ENCODE measurements around the gene ATP8B4.

Gene ATP8B4

GRCh38 chr15:50012790-50013189 is 106.2 kb downstream of the ATP8B4 start:
- Histone ChIP-seq H3K27ac (ENCODE audit: low read depth, low read length, severe bottlenecking) (no peak overlapping the region), H3K36me3 (ENCODE audit: control insufficient read depth, insufficient read depth, low read length) (no peaks in the 10 kb centered on the region), H3K9me3 (ENCODE audit: control insufficient read depth, low read length) (no peaks in the 10 kb centered on the region)

GRCh38 chr15:50009634-50010033 is 109.4 kb downstream of the ATP8B4 start:
- Histone ChIP-seq H3K27ac (ENCODE audit: low read depth, low read length, severe bottlenecking) (no peak overlapping the region), H3K4me1 (ENCODE audit: control insufficient read depth, insufficient read depth, low read length, poor library complexity, severe bottlenecking) (no peaks in the 10 kb centered on the region), H3K9me3 (ENCODE audit: control insufficient read depth, low read length) (no peaks in the 10 kb centered on the region), H3K4me3 (ENCODE audit: extremely low read depth, insufficient read depth, low read length, poor library complexity, severe bottlenecking) (no peak overlapping the region), H3K36me3 (ENCODE audit: control insufficient read depth, insufficient read depth, low read length) (no peaks in the 10 kb centered on the region)
- 85 to 100% methylated on average over 1 to 2 of the region's 2 CpGs for WGBS, 2 experiments (ENCODE audit: insufficient coverage in 2 of 2)

More at GRCh38 chr15:50012790-50013189, 106.2 kb downstream of the ATP8B4 start:
- Histone ChIP-seq H3K4me3 (ENCODE audit: extremely low read depth, insufficient read depth, low read length, poor library complexity, severe bottlenecking) (no peak overlapping the region), H3K4me1 (ENCODE audit: control insufficient read depth, insufficient read depth, low read length, poor library complexity, severe bottlenecking) (no peaks in the 10 kb centered on the region)

GRCh38 chr15:50003786-50004334 is 115.2 kb downstream of the ATP8B4 start:
- Histone ChIP-seq H3K27ac (ENCODE audit: low read depth, low read length, severe bottlenecking) (peak overlapping the region; percentile 18), H3K4me3 (ENCODE audit: extremely low read depth, insufficient read depth, low read length, poor library complexity, severe bottlenecking) (no peak overlapping the region), H3K4me1 (ENCODE audit: control insufficient read depth, insufficient read depth, low read length, poor library complexity, severe bottlenecking) (no peaks in the 10 kb centered on the region), H3K36me3 (ENCODE audit: control insufficient read depth, insufficient read depth, low read length) (no peaks in the 10 kb centered on the region), H3K9me3 (ENCODE audit: control insufficient read depth, low read length) (no peaks in the 10 kb centered on the region)
- 10 to 14% methylated on average over 9 of the region's 13 CpGs for WGBS, 2 experiments (ENCODE audit: insufficient coverage in 2 of 2)

GRCh38 chr15:49991587-49991986 is 127.4 kb downstream of the ATP8B4 start:
- Histone ChIP-seq H3K36me3 (ENCODE audit: control insufficient read depth, insufficient read depth, low read length) (no peaks in the 10 kb centered on the region), H3K4me3 (ENCODE audit: extremely low read depth, insufficient read depth, low read length, poor library complexity, severe bottlenecking) (no peak overlapping the region), H3K27ac (ENCODE audit: low read depth, low read length, severe bottlenecking) (no peak overlapping the region), H3K9me3 (ENCODE audit: control insufficient read depth, low read length) (no peaks in the 10 kb centered on the region), H3K4me1 (ENCODE audit: control insufficient read depth, insufficient read depth, low read length, poor library complexity, severe bottlenecking) (peaks cover 17% of the 10 kb centered on the region)
- WGBS, 2 experiments (ENCODE audit: insufficient coverage in 2 of 2) = no CpG with 5 or more reads among the region's 2 CpGs

GRCh38 chr15:49990835-49991545 is 128.0 kb downstream of the ATP8B4 start:
- Histone ChIP-seq H3K4me1 (ENCODE audit: control insufficient read depth, insufficient read depth, low read length, poor library complexity, severe bottlenecking) (peaks cover 17% of the 10 kb centered on the region), H3K9me3 (ENCODE audit: control insufficient read depth, low read length) (no peaks in the 10 kb centered on the region), H3K36me3 (ENCODE audit: control insufficient read depth, insufficient read depth, low read length) (no peaks in the 10 kb centered on the region), H3K27ac (ENCODE audit: low read depth, low read length, severe bottlenecking) (no peak overlapping the region), H3K4me3 (ENCODE audit: extremely low read depth, insufficient read depth, low read length, poor library complexity, severe bottlenecking) (no peak overlapping the region)
- 90 to 100% methylated on average over 1 to 2 of the region's 6 CpGs for WGBS, 2 experiments (ENCODE audit: insufficient coverage in 2 of 2)

GRCh38 chr15:49989498-49989897 is 129.5 kb downstream of the ATP8B4 start:
- no peak overlapping the region for H3K27ac ChIP-seq (ENCODE audit: low read depth, low read length, severe bottlenecking)
- no peak overlapping the region for H3K4me3 ChIP-seq (ENCODE audit: extremely low read depth, insufficient read depth, low read length, poor library complexity, severe bottlenecking)
- H3K9me3 ChIP-seq (ENCODE audit: control insufficient read depth, low read length) = no peaks in the 10 kb centered on the region
- peaks cover 17% of the 10 kb centered on the region for H3K4me1 ChIP-seq (ENCODE audit: control insufficient read depth, insufficient read depth, low read length, poor library complexity, severe bottlenecking)
- H3K36me3 ChIP-seq (ENCODE audit: control insufficient read depth, insufficient read depth, low read length) = no peaks in the 10 kb centered on the region
- WGBS, 2 experiments (ENCODE audit: insufficient coverage in 2 of 2) = 90 to 93% methylated on average over 2 of the region's 3 CpGs

GRCh38 chr15:49988766-49989165 is 130.3 kb downstream of the ATP8B4 start:
- Histone ChIP-seq H3K4me3 (ENCODE audit: extremely low read depth, insufficient read depth, low read length, poor library complexity, severe bottlenecking) (no peak overlapping the region), H3K36me3 (ENCODE audit: control insufficient read depth, insufficient read depth, low read length) (no peaks in the 10 kb centered on the region), H3K4me1 (ENCODE audit: control insufficient read depth, insufficient read depth, low read length, poor library complexity, severe bottlenecking) (peaks cover 17% of the 10 kb centered on the region), H3K9me3 (ENCODE audit: control insufficient read depth, low read length) (no peaks in the 10 kb centered on the region), H3K27ac (ENCODE audit: low read depth, low read length, severe bottlenecking) (no peak overlapping the region)
- WGBS, 2 experiments (ENCODE audit: insufficient coverage in 2 of 2) = 100% methylated on average over 1 of the region's 2 CpGs; no CpG with 5 or more reads in 1 of the 2 experiments

- H3K4me1 ChIP-seq (ENCODE audit: control insufficient read depth, insufficient read depth, low read length, poor library complexity, severe bottlenecking) = peaks cover 17% of the 10 kb centered on the region
- H3K9me3 ChIP-seq (ENCODE audit: control insufficient read depth, low read length) = no peaks in the 10 kb centered on the region
- H3K27ac ChIP-seq (ENCODE audit: low read depth, low read length, severe bottlenecking) = peak overlapping the region; percentile 74
- H3K4me3 ChIP-seq (ENCODE audit: extremely low read depth, insufficient read depth, low read length, poor library complexity, severe bottlenecking) = no peak overlapping the region
- 91% methylated on average over 1 of the region's 3 CpGs; no CpG with 5 or more reads in 1 of the 2 experiments for WGBS, 2 experiments (ENCODE audit: insufficient coverage in 2 of 2)
- H3K36me3 ChIP-seq (ENCODE audit: control insufficient read depth, insufficient read depth, low read length) = no peaks in the 10 kb centered on the region
Observed at GRCh38 chr15:49987896-49988295, 131.1 kb downstream of the ATP8B4 start.

- Histone ChIP-seq H3K4me3 (ENCODE audit: extremely low read depth, insufficient read depth, low read length, poor library complexity, severe bottlenecking) (no peak overlapping the region), H3K27ac (ENCODE audit: low read depth, low read length, severe bottlenecking) (peak overlapping the region; percentile 74), H3K36me3 (ENCODE audit: control insufficient read depth, insufficient read depth, low read length) (no peaks in the 10 kb centered on the region), H3K9me3 (ENCODE audit: control insufficient read depth, low read length) (no peaks in the 10 kb centered on the region), H3K4me1 (ENCODE audit: control insufficient read depth, insufficient read depth, low read length, poor library complexity, severe bottlenecking) (peaks cover 17% of the 10 kb centered on the region)
- WGBS, 2 experiments (ENCODE audit: insufficient coverage in 2 of 2) = 78 to 93% methylated on average over 2 to 3 of the region's 3 CpGs
Observed at GRCh38 chr15:49987198-49987785, 131.7 kb downstream of the ATP8B4 start.

GRCh38 chr15:49986326-49986725 is 132.7 kb downstream of the ATP8B4 start:
- Histone ChIP-seq H3K4me1 (ENCODE audit: control insufficient read depth, insufficient read depth, low read length, poor library complexity, severe bottlenecking) (peaks cover 17% of the 10 kb centered on the region), H3K4me3 (ENCODE audit: extremely low read depth, insufficient read depth, low read length, poor library complexity, severe bottlenecking) (no peak overlapping the region), H3K27ac (ENCODE audit: low read depth, low read length, severe bottlenecking) (no peak overlapping the region), H3K9me3 (ENCODE audit: control insufficient read depth, low read length) (no peaks in the 10 kb centered on the region), H3K36me3 (ENCODE audit: control insufficient read depth, insufficient read depth, low read length) (no peaks in the 10 kb centered on the region)
- no CpG with 5 or more reads among the region's 3 CpGs for WGBS, 2 experiments (ENCODE audit: insufficient coverage in 2 of 2)

GRCh38 chr15:49985463-49985862 is 133.6 kb downstream of the ATP8B4 start:
- Histone ChIP-seq H3K36me3 (ENCODE audit: control insufficient read depth, insufficient read depth, low read length) (no peaks in the 10 kb centered on the region), H3K4me3 (ENCODE audit: extremely low read depth, insufficient read depth, low read length, poor library complexity, severe bottlenecking) (no peak overlapping the region), H3K4me1 (ENCODE audit: control insufficient read depth, insufficient read depth, low read length, poor library complexity, severe bottlenecking) (peaks cover 17% of the 10 kb centered on the region), H3K27ac (ENCODE audit: low read depth, low read length, severe bottlenecking) (no peak overlapping the region), H3K9me3 (ENCODE audit: control insufficient read depth, low read length) (no peaks in the 10 kb centered on the region)
- WGBS, 2 experiments (ENCODE audit: insufficient coverage in 2 of 2) = 77 to 84% methylated on average over 3 to 4 of the region's 4 CpGs

Data from mesodermal cell (in vitro differentiated cells).